ENCODE measurements around the gene PISD. TPM values are rescaled to one million over a fixed set of nuclear protein-coding genes. Genes with fewer than 3 reads are reported as not detected.
A peak's percentile ranks its signal among the peaks of the same experiment; 100 is the strongest.

Gene PISD
- total and polyA plus RNA-seq, 9 of the 15 experiments (the other 6 are each of a cell fraction or from before 2014, with no cell fraction given): 24.5 to 65.9 (median 36.6) TPM

DNA sequence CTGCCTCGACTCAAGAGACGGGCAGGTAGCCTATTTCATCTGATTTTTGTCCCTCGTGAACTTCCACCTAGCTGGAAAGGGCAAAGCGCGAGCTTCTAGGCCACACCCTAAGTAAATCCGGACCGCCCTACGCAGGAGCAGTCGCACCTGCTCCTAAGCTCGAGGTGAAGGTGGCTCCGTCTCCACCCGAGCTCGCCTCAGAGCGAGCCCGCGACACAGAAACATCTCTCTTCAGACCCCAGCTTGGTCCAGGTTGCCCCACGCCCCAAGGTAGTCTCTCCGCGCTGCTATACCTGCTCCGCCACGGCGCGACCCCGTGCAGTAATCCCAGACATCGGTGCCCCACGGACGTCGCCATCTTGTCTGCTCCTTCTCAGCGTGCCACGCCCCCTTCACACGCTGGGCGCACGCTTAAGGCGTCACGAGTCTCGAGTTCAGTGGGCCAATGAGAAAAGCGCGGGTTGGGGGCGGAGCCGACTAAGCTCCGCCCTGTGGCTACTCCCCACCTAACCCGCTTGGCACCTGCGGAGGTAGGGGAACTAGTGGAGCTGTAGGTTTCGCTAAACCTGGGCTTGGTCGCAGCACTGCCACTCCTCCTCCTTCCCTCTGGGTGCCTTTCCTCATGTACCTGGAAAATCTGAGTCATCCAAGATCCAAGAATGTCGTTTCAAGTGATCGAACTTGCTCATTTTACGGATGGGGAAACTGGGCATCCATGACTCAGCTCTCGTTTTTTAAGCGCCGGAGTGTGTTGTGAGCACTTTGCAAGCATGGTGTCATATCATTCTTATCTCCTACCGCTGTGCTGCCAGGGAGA, at the start of gene PISD (continued):
- peak; percentile 83 for TF ChIP-seq SETDB1 (IDR thresholded peaks at IDR 0.05; ENCODE audit: low read length)
- TF ChIP-seq MEF2A (IDR thresholded peaks at IDR 0.05; ENCODE audit: control insufficient read depth, low read depth, low read length): no peak
- peak; percentile 26; the same call in 1 of the 2 replicates for TF ChIP-seq SMARCA4 (IDR thresholded peaks at IDR 0.05)
- TF ChIP-seq ZNF707 (CRISPR knock-in tag; conservative IDR thresholded peaks at IDR 0.05): no peak
- TF ChIP-seq, protein P1, sequence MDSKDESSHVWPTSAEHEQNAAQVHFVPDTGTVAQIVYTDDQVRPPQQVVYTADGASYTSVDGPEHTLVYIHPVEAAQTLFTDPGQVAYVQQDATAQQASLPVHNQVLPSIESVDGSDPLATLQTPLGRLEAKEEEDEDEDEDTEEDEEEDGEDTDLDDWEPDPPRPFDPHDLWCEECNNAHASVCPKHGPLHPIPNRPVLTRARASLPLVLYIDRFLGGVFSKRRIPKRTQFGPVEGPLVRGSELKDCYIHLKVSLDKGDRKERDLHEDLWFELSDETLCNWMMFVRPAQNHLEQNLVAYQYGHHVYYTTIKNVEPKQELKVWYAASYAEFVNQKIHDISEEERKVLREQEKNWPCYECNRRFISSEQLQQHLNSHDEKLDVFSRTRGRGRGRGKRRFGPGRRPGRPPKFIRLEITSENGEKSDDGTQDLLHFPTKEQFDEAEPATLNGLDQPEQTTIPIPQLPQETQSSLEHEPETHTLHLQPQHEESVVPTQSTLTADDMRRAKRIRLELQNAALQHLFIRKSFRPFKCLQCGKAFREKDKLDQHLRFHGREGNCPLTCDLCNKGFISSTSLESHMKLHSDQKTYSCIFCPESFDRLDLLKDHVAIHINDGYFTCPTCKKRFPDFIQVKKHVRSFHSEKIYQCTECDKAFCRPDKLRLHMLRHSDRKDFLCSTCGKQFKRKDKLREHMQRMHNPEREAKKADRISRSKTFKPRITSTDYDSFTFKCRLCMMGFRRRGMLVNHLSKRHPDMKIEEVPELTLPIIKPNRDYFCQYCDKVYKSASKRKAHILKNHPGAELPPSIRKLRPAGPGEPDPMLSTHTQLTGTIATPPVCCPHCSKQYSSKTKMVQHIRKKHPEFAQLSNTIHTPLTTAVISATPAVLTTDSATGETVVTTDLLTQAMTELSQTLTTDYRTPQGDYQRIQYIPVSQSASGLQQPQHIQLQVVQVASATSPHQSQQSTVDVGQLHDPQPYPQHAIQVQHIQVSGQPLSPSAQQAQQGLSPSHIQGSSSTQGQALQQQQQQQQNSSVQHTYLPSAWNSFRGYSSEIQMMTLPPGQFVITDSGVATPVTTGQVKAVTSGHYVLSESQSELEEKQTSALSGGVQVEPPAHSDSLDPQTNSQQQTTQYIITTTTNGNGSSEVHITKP (IDR thresholded peaks at IDR 0.05; ENCODE audit: partially characterized antibody): no peak
- TF ChIP-seq, protein P2, sequence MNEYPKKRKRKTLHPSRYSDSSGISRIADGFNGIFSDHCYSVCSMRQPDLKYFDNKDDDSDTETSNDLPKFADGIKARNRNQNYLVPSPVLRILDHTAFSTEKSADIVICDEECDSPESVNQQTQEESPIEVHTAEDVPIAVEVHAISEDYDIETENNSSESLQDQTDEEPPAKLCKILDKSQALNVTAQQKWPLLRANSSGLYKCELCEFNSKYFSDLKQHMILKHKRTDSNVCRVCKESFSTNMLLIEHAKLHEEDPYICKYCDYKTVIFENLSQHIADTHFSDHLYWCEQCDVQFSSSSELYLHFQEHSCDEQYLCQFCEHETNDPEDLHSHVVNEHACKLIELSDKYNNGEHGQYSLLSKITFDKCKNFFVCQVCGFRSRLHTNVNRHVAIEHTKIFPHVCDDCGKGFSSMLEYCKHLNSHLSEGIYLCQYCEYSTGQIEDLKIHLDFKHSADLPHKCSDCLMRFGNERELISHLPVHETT (CRISPR knock-in tag; conservative IDR thresholded peaks at IDR 0.05 in 1 of 2, IDR thresholded peaks at IDR 0.05 in 1 of 2): peak in 1 of 2 experiments; percentile 38; a peak in 1 of 4 replicates
- TF ChIP-seq ATF1 (CRISPR knock-in tag; IDR thresholded peaks at IDR 0.05): peak; percentile 91
- TF ChIP-seq ATF1 (tag; IDR thresholded peaks at IDR 0.05): peak; percentile 98
- no peak for TF ChIP-seq TCFL5 (CRISPR knock-in tag; conservative IDR thresholded peaks at IDR 0.05)
- TF ChIP-seq POLR2A (conservative IDR thresholded peaks at IDR 0.05): peak; percentile 84
- peak; percentile 80 for TF ChIP-seq TBP (optimal IDR thresholded peaks at IDR 0.05; ENCODE audit: low read depth, low read length)
- TF ChIP-seq SIN3B (IDR thresholded peaks at IDR 0.05; ENCODE audit: low read depth): peak; percentile 96
- 0 out of 2 replicates have a peak, but pooled peaks have one; percentile 19 for TF ChIP-seq POLR2H (tag; IDR thresholded peaks at IDR 0.05; ENCODE audit: low read depth)
- TF ChIP-seq, protein P3, sequence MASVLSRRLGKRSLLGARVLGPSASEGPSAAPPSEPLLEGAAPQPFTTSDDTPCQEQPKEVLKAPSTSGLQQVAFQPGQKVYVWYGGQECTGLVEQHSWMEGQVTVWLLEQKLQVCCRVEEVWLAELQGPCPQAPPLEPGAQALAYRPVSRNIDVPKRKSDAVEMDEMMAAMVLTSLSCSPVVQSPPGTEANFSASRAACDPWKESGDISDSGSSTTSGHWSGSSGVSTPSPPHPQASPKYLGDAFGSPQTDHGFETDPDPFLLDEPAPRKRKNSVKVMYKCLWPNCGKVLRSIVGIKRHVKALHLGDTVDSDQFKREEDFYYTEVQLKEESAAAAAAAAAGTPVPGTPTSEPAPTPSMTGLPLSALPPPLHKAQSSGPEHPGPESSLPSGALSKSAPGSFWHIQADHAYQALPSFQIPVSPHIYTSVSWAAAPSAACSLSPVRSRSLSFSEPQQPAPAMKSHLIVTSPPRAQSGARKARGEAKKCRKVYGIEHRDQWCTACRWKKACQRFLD (CRISPR knock-in tag; IDR thresholded peaks at IDR 0.05): no peak
- peak; percentile 48 for TF ChIP-seq TAF9B (IDR thresholded peaks at IDR 0.05; ENCODE audit: partially characterized antibody)
- TF ChIP-seq SRF (CRISPR knock-in tag; IDR thresholded peaks at IDR 0.05): no peak; a peak in 1 of 4 replicates
- TF ChIP-seq TEAD1 (CRISPR knock-in tag; IDR thresholded peaks at IDR 0.05): peak in 1 of 2 experiments; percentile 72; a peak in 1 of 4 replicates
- peak; percentile 30 for TF ChIP-seq CCNT2 (IDR thresholded peaks at IDR 0.05; ENCODE audit: borderline replicate concordance, extremely low read depth, insufficient read length, low read depth, low read length)
- no peak; the same call in 1 of the 2 replicates for TF ChIP-seq JUND (IDR thresholded peaks at IDR 0.05; ENCODE audit: borderline replicate concordance, low read depth, low read length)
- TF ChIP-seq JUND (tag; IDR thresholded peaks at IDR 0.05; ENCODE audit: borderline replicate concordance, low read depth, low read length): peak; percentile 75; the same call in 2 of the 3 replicates
- TF ChIP-seq SAP30 (IDR thresholded peaks at IDR 0.05; ENCODE audit: borderline replicate concordance, insufficient read depth, low read depth, low read length, poor library complexity, severe bottlenecking): peak; percentile 98
